ENCODE data around the gene RAD51B.

GRCh38 chr14:68593806-68594536 is 774.4 kb downstream of the RAD51B start:
- TF ChIP-seq CTCF (IDR thresholded peaks at IDR 0.05) (no peak), EP300 (IDR thresholded peaks at IDR 0.05) (no peak)

Data from tibial nerve (tissue), 4 donors.